HepG2 (cell line): ENCODE data around the gene ARVCF. TPM values are rescaled to one million over a fixed set of nuclear protein-coding genes. Genes with fewer than 3 reads are reported as not detected.

ENCODE experiments used
- ATAC-seq: fragments of 200-7000 bp; cut with Tn5 transposase; 3 replicates; pipeline ENCODE4 v1.9.1; 2020; ENCODE audit warnings: mild to moderate bottlenecking, moderate library complexity
- BruUV-seq: library from RNA; stranded (reverse); fragments of 400-500 nt; replicated peaks from 2 replicates; lab custom pipeline; 2021; lab: Mats Ljungman, UMichigan
- CTCF ChIA-PET: fragments of 300-600 bp; formaldehyde crosslinking; extraction: SDS; loops from one replicate; lab custom pipeline; 2021; ENCODE audit warnings: low total read pairs, inconsistent platforms, low intra/inter-chr PET ratio; lab: Yijun Ruan, JAX
- POLR2A ChIA-PET: fragments of 350-600 bp; sonication (Branson Sonifier 250); formaldehyde crosslinking; loops from one replicate; lab custom pipeline; 2020; ENCODE audit warnings: antibody characterized with exemption, inconsistent platforms; lab: Yijun Ruan, JAX
- DNase-seq: peaks from one replicate; pipeline ENCODE4 v3.0.0-alpha.2; 2015; ENCODE audit warnings: low spot score
- FAIRE-seq: peaks from 3 replicates; lab custom pipeline; 2011; peaks lifted over from hg19 to GRCh38; lab: Jason Lieb, UNC
- H2AFZ ChIP-seq: one replicate; pipeline ENCODE4 v1.6.1; 2011; ENCODE audit warnings: low read length, inconsistent platforms
- H3K27ac ChIP-seq: fragments of 300-600 bp; 3 replicates; pipeline ENCODE4 v1.8.0; 2011; ENCODE audit warnings: mixed run types, mild to moderate bottlenecking, mixed read lengths, low read length, inconsistent platforms; ENCODE audit not compliant: insufficient read depth; ENCODE audit errors: extremely low read length
- H3K27me3 ChIP-seq, 2 experiments: fragments of 200-600 bp in 1 of 2; 2 replicates in 1 of 2; 3 replicates in 1 of 2; pipeline versions ENCODE4 v1.6.0 to v1.8.0; 2011; ENCODE audit warnings: low read length in 2 of 2, mild to moderate bottlenecking in 2 of 2, moderate library complexity in 2 of 2, inconsistent platforms in 1 of 2; ENCODE audit not compliant: insufficient read depth in 2 of 2, control insufficient read depth in 1 of 2
- H3K36me3 ChIP-seq, 2 experiments: fragments of 200-600 bp in 1 of 2; replicated peaks in 1 of 2; 2 replicates in 1 of 2; 3 replicates in 1 of 2; pipeline versions ENCODE4 v1.5.1 to v1.8.0; 2011; ENCODE audit warnings: low read length in 2 of 2, inconsistent platforms in 1 of 2; ENCODE audit not compliant: insufficient read depth in 2 of 2, control insufficient read depth in 1 of 2
- H3K4me1 ChIP-seq: 2 replicates; pipeline ENCODE4 v1.5.1; 2012; ENCODE audit warnings: low read length, inconsistent platforms; ENCODE audit not compliant: insufficient read depth
- H3K4me2 ChIP-seq: 2 replicates; pipeline ENCODE4 v1.6.0; 2011; ENCODE audit warnings: low read depth, low read length, inconsistent platforms
- H3K4me3 ChIP-seq, 3 experiments: fragments of 200-600 bp in 1 of 3; sonication (generic), shearing (Covaris generic) in 1 of 3; replicated peaks in 1 of 3; 2 replicates each; pipeline ENCODE4 v1.5.1; 2011 to 2016; ENCODE audit warnings: low read length in 3 of 3, inconsistent platforms in 2 of 3, low read depth in 2 of 3, mild to moderate bottlenecking in 2 of 3, control low read depth in 1 of 3, mixed read lengths in 1 of 3; ENCODE audit not compliant: insufficient read depth in 1 of 3
- H3K79me2 ChIP-seq: one replicate; pipeline ENCODE4 v1.6.1; 2011; ENCODE audit warnings: low read length, inconsistent platforms; ENCODE audit not compliant: insufficient read depth
- H3K9ac ChIP-seq: 2 replicates; pipeline ENCODE4 v1.6.0; 2011; ENCODE audit warnings: mild to moderate bottlenecking, low read depth, low read length, inconsistent platforms; ENCODE audit not compliant: insufficient read depth
- H3K9me3 ChIP-seq: 2 replicates; pipeline ENCODE4 v1.5.1; 2012; ENCODE audit warnings: mild to moderate bottlenecking, low read length
- H4K20me1 ChIP-seq: 2 replicates; pipeline ENCODE4 v1.6.0; 2011; ENCODE audit warnings: inconsistent platforms, mild to moderate bottlenecking, low read length, moderate library complexity; ENCODE audit not compliant: insufficient read depth
- ATRX ChIP-seq: sonication (generic); formaldehyde crosslinking; IDR thresholded peaks from 2 replicates; pipeline ENCODE4 v1.4.0; 2020; ENCODE audit warnings: missing genetic modification reagents, borderline replicate concordance
- E2F2 ChIP-seq: sonication (generic); formaldehyde crosslinking; IDR thresholded peaks from 2 replicates; pipeline ENCODE4 v1.4.0; 2020; ENCODE audit warnings: missing genetic modification reagents, borderline replicate concordance
- KLF9 ChIP-seq: IDR thresholded peaks from 2 replicates; pipeline ENCODE4 v1.6.1; 2016; ENCODE audit warnings: low read depth
- PHF21A ChIP-seq: sonication (generic); formaldehyde crosslinking; IDR thresholded peaks from 2 replicates; pipeline ENCODE4 v1.5.0; 2020; ENCODE audit warnings: mild to moderate bottlenecking, missing genetic modification reagents
- PREB ChIP-seq: sonication (generic); formaldehyde crosslinking; IDR thresholded peaks from 2 replicates; pipeline ENCODE4 v1.4.0; 2020; ENCODE audit warnings: missing genetic modification reagents
- PRMT3 ChIP-seq: sonication (generic); formaldehyde crosslinking; IDR thresholded peaks from 2 replicates; pipeline ENCODE4 v1.8.1; 2022; ENCODE audit warnings: low read depth, mild to moderate bottlenecking, moderate library complexity, missing genetic modification reagents, borderline replicate concordance
- ZNF691 ChIP-seq: sonication (generic); formaldehyde crosslinking; IDR thresholded peaks from 2 replicates; pipeline ENCODE4 v1.4.0; 2020; ENCODE audit warnings: missing genetic modification reagents, low read depth, mild to moderate bottlenecking, borderline replicate concordance
- WGBS: methylation state at CpG from one replicate; pipeline ENCODE4 v1.1.6; 2017; ENCODE audit warnings: low lambda C conversion rate; 5-methylcytosine and 5-hydroxymethylcytosine counted together
- in situ Hi-C: cut with HindIII; loops from 2 replicates; pipeline ENCODE4 v1.10.0; 2017; ENCODE audit warnings: low pct_unique_long_range_greater_than_20kb; ENCODE audit not compliant: extremely low pct_ligation_motif_present
- intact Hi-C: fragments of 100-400 bp; cut with micrococcal nuclease; formaldehyde crosslinking; loops from one replicate; pipeline ENCODE4 v1.10.0; 2022; ENCODE audit not compliant: unreplicated experiment
- polyA plus RNA-seq, 8 experiments: library from polyadenylated mRNA; depleted of rRNA in 3 of 8; stranded (reverse) in 7 of 8; unstranded in 1 of 8; fragments of >200 nt; fragmentation: Illumina TruSeq in 4 of 8; extraction: Trizol in 4 of 8; gene quantifications; 2 replicates each; pipeline versions ENCODE4 v1.2.1 to v1.2.3, GENCODE V29; 2011 to 2016; ENCODE audit warnings: low read depth in 4 of 8, missing spikeins in 1 of 8, mixed read lengths in 1 of 8; ENCODE audit not compliant: insufficient read depth in 1 of 8
- total RNA-seq, 5 experiments: library from RNA; depleted of rRNA; stranded (reverse); fragments of >200 nt; fragmentation: Illumina TruSeq; extraction: Trizol; gene quantifications; 2 replicates each; pipeline ENCODE4 v1.2.3, GENCODE V29; 2016; ENCODE audit warnings: low read depth in 1 of 5
- TF ChIP-seq, protein P1 (sequence below): sonication (generic); formaldehyde crosslinking; IDR thresholded peaks from 2 replicates; pipeline ENCODE4 v1.4.0; 2020; ENCODE audit warnings: low read depth, mild to moderate bottlenecking, missing genetic modification reagents
- TF ChIP-seq, protein P2 (sequence below): IDR thresholded peaks from 2 replicates; pipeline ENCODE4 v1.6.1; 2012; ENCODE audit warnings: inconsistent platforms

The ARVCF gene
- total and polyA plus RNA-seq, 2 of the 13 experiments (the other 11 are each of a cell fraction or from before 2014, with no cell fraction given) = 16.4 to 17.7 TPM

DNA sequence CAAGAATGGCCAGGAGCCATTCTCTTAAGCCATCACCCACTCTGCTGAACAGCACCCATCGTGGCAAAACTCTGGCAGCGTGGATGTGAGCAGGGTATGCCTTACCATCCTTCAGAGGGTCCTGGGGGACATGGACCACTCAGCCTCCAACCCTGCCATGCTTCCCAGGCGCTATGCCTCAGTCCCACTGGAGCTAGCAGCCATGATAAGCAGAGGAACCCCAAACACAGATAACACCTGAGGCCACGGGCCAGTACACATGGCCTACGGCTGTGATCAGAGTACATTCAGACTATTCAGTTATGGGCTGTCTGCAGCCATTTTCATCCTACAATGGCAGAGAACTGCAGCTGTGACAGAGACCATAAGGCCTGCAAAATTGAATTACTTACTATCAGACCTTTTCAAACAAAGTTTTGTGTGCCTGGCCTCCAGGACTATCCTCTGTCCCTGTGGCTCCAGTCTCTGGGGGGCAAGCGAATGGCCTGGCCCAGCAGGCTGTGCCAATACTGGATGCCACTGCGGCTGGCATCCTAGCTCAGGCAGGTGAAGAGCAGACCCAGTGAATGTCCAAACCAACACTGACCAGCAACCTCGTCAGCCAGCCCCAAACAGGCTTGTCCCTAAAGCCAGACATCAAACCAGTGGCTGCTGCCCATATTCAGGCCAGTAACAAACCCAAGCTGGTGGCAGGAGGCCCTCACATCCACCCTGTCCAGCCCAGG, 6.9 kb downstream of the ARVCF start (continued):
- no peak for TF ChIP-seq ZNF691 (CRISPR knock-in tag)
- TF ChIP-seq, all 625 proteins: peak for 0

DNA sequence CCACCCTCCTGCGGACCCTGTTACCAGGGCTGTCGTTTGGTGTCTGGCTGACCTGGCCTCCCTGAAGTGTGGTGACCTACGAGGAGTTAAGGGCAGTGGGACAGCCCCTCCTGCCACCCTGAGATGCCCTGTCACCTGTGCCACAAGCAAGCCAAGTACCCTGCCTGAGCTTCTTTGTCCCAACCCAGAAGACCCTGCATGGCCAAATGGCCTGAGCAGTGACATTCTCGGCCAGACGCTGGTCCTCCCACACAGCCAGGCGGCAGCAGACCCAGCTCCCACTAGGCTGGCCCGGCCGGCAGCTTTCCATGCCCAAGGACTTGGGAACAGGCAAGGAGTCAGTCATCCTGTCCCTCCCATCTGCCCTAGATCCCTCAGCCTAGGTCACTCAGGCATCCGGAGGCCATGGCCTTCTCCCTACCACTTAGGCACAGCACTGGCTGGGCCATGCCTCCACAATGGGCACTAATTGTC, 7.6 kb downstream of the ARVCF start:
- in situ Hi-C loops = no loop called here
- Histone ChIP-seq H3K4me1 (peaks cover 39% of the 10 kb centered on the region), H4K20me1 (no peaks in the 10 kb centered on the region), H3K9ac (no peak overlapping the region), H3K27ac (no peak overlapping the region), H3K4me2 (no peak overlapping the region), H2AFZ (no peak overlapping the region), H3K9me3 (peaks cover 7% of the 10 kb centered on the region), H3K4me3 (no peak overlapping the region), H3K36me3 (peaks cover 0 to 7% of the 10 kb centered on the region in 2 experiments; a peak in 2 of 5 replicates), H3K79me2 (peaks cover 7% of the 10 kb centered on the region), H3K27me3 (no peaks in the 10 kb centered on the region)
- ChIA-PET POLR2A (no interaction called here), CTCF (no interaction called here)
- DNase-seq (no peak), ATAC-seq (no peak), FAIRE-seq (no peak)
- no TSS peak for BruUV-seq
- TF ChIP-seq, protein P1, sequence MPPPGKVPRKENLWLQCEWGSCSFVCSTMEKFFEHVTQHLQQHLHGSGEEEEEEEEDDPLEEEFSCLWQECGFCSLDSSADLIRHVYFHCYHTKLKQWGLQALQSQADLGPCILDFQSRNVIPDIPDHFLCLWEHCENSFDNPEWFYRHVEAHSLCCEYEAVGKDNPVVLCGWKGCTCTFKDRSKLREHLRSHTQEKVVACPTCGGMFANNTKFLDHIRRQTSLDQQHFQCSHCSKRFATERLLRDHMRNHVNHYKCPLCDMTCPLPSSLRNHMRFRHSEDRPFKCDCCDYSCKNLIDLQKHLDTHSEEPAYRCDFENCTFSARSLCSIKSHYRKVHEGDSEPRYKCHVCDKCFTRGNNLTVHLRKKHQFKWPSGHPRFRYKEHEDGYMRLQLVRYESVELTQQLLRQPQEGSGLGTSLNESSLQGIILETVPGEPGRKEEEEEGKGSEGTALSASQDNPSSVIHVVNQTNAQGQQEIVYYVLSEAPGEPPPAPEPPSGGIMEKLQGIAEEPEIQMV (CRISPR knock-in tag) = no peak
- no peak for TF ChIP-seq PREB
- TF ChIP-seq, protein P2, sequence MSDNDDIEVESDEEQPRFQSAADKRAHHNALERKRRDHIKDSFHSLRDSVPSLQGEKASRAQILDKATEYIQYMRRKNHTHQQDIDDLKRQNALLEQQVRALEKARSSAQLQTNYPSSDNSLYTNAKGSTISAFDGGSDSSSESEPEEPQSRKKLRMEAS = no peak
- TF ChIP-seq KLF9 (CRISPR knock-in tag) = no peak
- no peak for TF ChIP-seq PRMT3 (CRISPR knock-in tag)
- TF ChIP-seq ATRX (CRISPR knock-in tag) = no peak
- no peak for TF ChIP-seq E2F2 (CRISPR knock-in tag)
- TF ChIP-seq PHF21A = no peak
- WGBS = 100% methylated on average over 3 of the region's 9 CpGs
- intact Hi-C loops = no loop called here
